Mesothelial cell of epicardium (in vitro differentiated cells): ENCODE data around the gene RMP24.
A peak's percentile ranks its signal among the peaks of the same experiment; 100 is the strongest.

Source experiments
- DNase-seq, 2 experiments: peaks; one replicate each; pipeline ENCODE4 v3.0.0; 2021; ENCODE audit warnings: low spot score in 2 of 2; ENCODE audit not compliant: unreplicated experiment in 2 of 2
- H3K27ac Mint-ChIP-seq: 2 replicates; pipeline ENCODE4 v1.8.0; 2021; ENCODE audit warnings: mixed read lengths
- H3K27me3 Mint-ChIP-seq: 2 replicates; pipeline ENCODE4 v1.8.0; 2021; ENCODE audit warnings: low read depth, mixed read lengths
- H3K36me3 Mint-ChIP-seq: 2 replicates; pipeline ENCODE4 v1.8.0; 2021; ENCODE audit warnings: mixed read lengths
- H3K4me1 Mint-ChIP-seq: 2 replicates; pipeline ENCODE4 v1.8.0; 2021; ENCODE audit warnings: mixed read lengths
- H3K4me3 Mint-ChIP-seq: 2 replicates; pipeline ENCODE4 v1.8.0; 2021; ENCODE audit warnings: mild to moderate bottlenecking, moderate library complexity, mixed read lengths
- H3K9me3 Mint-ChIP-seq: 2 replicates; pipeline ENCODE4 v1.8.0; 2021; ENCODE audit warnings: mixed read lengths
- CTCF ChIP-seq: fragments of 200-600 bp; sonication (generic); IDR thresholded peaks from one replicate; pipeline ENCODE4 v1.5.0; 2021; ENCODE audit warnings: antibody characterized with exemption; ENCODE audit not compliant: unreplicated experiment

Gene RMP24

GRCh38 chr18:35972197-35973000 lies at the start of gene RMP24:
RMP24 (plus strand) TSS chr18:35972679.
- Mint-ChIP-seq H3K9me3 (peaks cover 4% of the 10 kb centered on the region), H3K36me3 (peaks cover 19% of the 10 kb centered on the region), H3K4me3 (peak within 1 kb of the TSS; percentile 95), H3K4me1 (peaks cover 26% of the 10 kb centered on the region), H3K27me3 (no peaks in the 10 kb centered on the region), H3K27ac (peak within 1 kb of the TSS; percentile 98)
- no peak for TF ChIP-seq CTCF
- DNase-seq, result peak; percentile 83 to 92

GRCh38 chr18:35923939-35924684 lies 48.4 kb upstream of the RMP24 start:
- peaks cover 24% of the 10 kb centered on the region for H3K27me3 Mint-ChIP-seq
- H3K4me3 Mint-ChIP-seq, result no peak overlapping the region
- no peak overlapping the region for H3K27ac Mint-ChIP-seq
- no peaks in the 10 kb centered on the region for H3K9me3 Mint-ChIP-seq
- no peaks in the 10 kb centered on the region for H3K36me3 Mint-ChIP-seq
- no peak for DNase-seq
- no peaks in the 10 kb centered on the region for H3K4me1 Mint-ChIP-seq
- TF ChIP-seq CTCF, result no peak

GRCh38 chr18:35926884-35927283 lies 45.6 kb upstream of the RMP24 start:
- H3K27ac Mint-ChIP-seq, result no peak overlapping the region
- DNase-seq, result no peak

GRCh38 chr18:35927430-35927829 lies 45.0 kb upstream of the RMP24 start:
- Mint-ChIP-seq H3K36me3 (no peaks in the 10 kb centered on the region), H3K4me1 (no peaks in the 10 kb centered on the region), H3K4me3 (no peak overlapping the region), H3K9me3 (peaks cover 4% of the 10 kb centered on the region), H3K27ac (no peak overlapping the region), H3K27me3 (peaks cover 21% of the 10 kb centered on the region)
- no peak for TF ChIP-seq CTCF
- DNase-seq, result no peak

More at GRCh38 chr18:35926884-35927283, 45.6 kb upstream of the RMP24 start:
- no peak overlapping the region for H3K4me3 Mint-ChIP-seq
- no peak for TF ChIP-seq CTCF
- H3K36me3 Mint-ChIP-seq, result no peaks in the 10 kb centered on the region
- H3K27me3 Mint-ChIP-seq, result peaks cover 24% of the 10 kb centered on the region
- peaks cover 4% of the 10 kb centered on the region for H3K9me3 Mint-ChIP-seq
- H3K4me1 Mint-ChIP-seq, result no peaks in the 10 kb centered on the region

- Mint-ChIP-seq H3K4me3 (no peak overlapping the region), H3K4me1 (no peaks in the 10 kb centered on the region), H3K27me3 (no peaks in the 10 kb centered on the region), H3K9me3 (peaks cover 8% of the 10 kb centered on the region), H3K36me3 (no peaks in the 10 kb centered on the region), H3K27ac (no peak overlapping the region)
- DNase-seq, result no peak
- TF ChIP-seq CTCF, result no peak
Measured at GRCh38 chr18:35933982-35934381, 38.5 kb upstream of the RMP24 start.
